Keratinocyte (primary cell): ENCODE data around the gene STS. TPM values are rescaled to one million over a fixed set of nuclear protein-coding genes. Genes with fewer than 3 reads are reported as not detected.

ENCODE experiments used
- DNase-seq: peaks from one replicate; pipeline ENCODE4 v3.0.0-alpha.2; 2011; ENCODE audit warnings: low read depth, missing footprints, low spot score
- FAIRE-seq: peaks from 2 replicates; lab custom pipeline; 2011; peaks lifted over from hg19 to GRCh38; lab: Jason Lieb, UNC
- H2AFZ ChIP-seq: 2 replicates; pipeline ENCODE4 v1.6.0; 2012; ENCODE audit warnings: low read length, control low read depth, inconsistent platforms; ENCODE audit not compliant: control insufficient read depth
- H3K27ac ChIP-seq: 2 replicates; pipeline ENCODE4 v1.5.1; 2011; ENCODE audit warnings: low read length; ENCODE audit not compliant: control insufficient read depth, insufficient read depth
- H3K27me3 ChIP-seq: 3 replicates; pipeline ENCODE4 v1.6.0; 2011; ENCODE audit warnings: low read length; ENCODE audit not compliant: control insufficient read depth, insufficient read depth; ENCODE audit errors: extremely low read depth
- H3K36me3 ChIP-seq, 2 experiments: 2 replicates in 1 of 2; 3 replicates in 1 of 2; pipeline ENCODE4 v1.5.1; 2011; ENCODE audit warnings: low read length in 2 of 2, mild to moderate bottlenecking in 1 of 2; ENCODE audit not compliant: control insufficient read depth in 2 of 2, insufficient read depth in 2 of 2; ENCODE audit errors: extremely low read depth in 1 of 2
- H3K4me1 ChIP-seq: 3 replicates; pipeline ENCODE4 v1.5.1; 2011; ENCODE audit warnings: low read length; ENCODE audit not compliant: control insufficient read depth, insufficient read depth; ENCODE audit errors: extremely low read depth
- H3K4me2 ChIP-seq: 3 replicates; pipeline ENCODE4 v1.6.0; 2011; ENCODE audit warnings: low read depth, low read length; ENCODE audit not compliant: control insufficient read depth, insufficient read depth; ENCODE audit errors: extremely low read depth
- H3K4me3 ChIP-seq, 3 experiments: fragments of 200-600 bp in 1 of 3; sonication (generic) in 1 of 3; 2 replicates in 2 of 3; 3 replicates in 1 of 3; pipeline ENCODE4 v1.5.1; 2011 to 2016; ENCODE audit warnings: low read length in 3 of 3, mild to moderate bottlenecking in 3 of 3, control low read depth in 2 of 3, inconsistent platforms in 1 of 3, low read depth in 1 of 3, mixed read lengths in 1 of 3, mixed run types in 1 of 3, moderate library complexity in 1 of 3; ENCODE audit not compliant: control insufficient read depth in 2 of 3, insufficient read depth in 2 of 3; ENCODE audit errors: extremely low read depth in 1 of 3
- H3K79me2 ChIP-seq: 2 replicates; pipeline ENCODE4 v1.6.0; 2012; ENCODE audit warnings: low read length; ENCODE audit not compliant: control insufficient read depth, insufficient read depth
- H3K9ac ChIP-seq: 3 replicates; pipeline ENCODE4 v1.6.0; 2011; ENCODE audit warnings: low read length; ENCODE audit not compliant: control insufficient read depth, insufficient read depth; ENCODE audit errors: extremely low read depth
- H3K9me1 ChIP-seq: 3 replicates; pipeline ENCODE4 v1.6.0; 2011; ENCODE audit warnings: low read length; ENCODE audit not compliant: control insufficient read depth, insufficient read depth; ENCODE audit errors: extremely low read depth
- H3K9me3 ChIP-seq: 2 replicates; pipeline ENCODE4 v1.5.1; 2012; ENCODE audit warnings: low read depth, low read length; ENCODE audit not compliant: control insufficient read depth
- H4K20me1 ChIP-seq: 3 replicates; pipeline ENCODE4 v1.6.0; 2011; ENCODE audit warnings: low read length; ENCODE audit not compliant: control insufficient read depth, insufficient read depth; ENCODE audit errors: extremely low read depth
- EZH2 ChIP-seq: IDR thresholded peaks from one replicate; pipeline ENCODE4 v1.6.1; 2012; ENCODE audit warnings: inconsistent platforms, mild to moderate bottlenecking, low read length, moderate library complexity
- dilution Hi-C: fragments of 300-500 bp; cut with MboI; formaldehyde crosslinking; loops from one replicate; pipeline ENCODE4 v1.7.0; 2020; ENCODE audit warnings: low sequenced_read_pairs; ENCODE audit not compliant: extremely low pct_ligation_motif_present
- polyA plus RNA-seq, 5 experiments: library from polyadenylated mRNA; depleted of rRNA in 3 of 5; stranded (reverse) in 3 of 5; stranded (forward) in 1 of 5; unstranded in 1 of 5; fragments of >200 nt; gene quantifications; 1 replicate in 1 of 5; 2 replicates in 3 of 5; 3 replicates in 1 of 5; pipeline versions ENCODE4 v1.2.1 to v1.2.3, GENCODE V29; 2011 to 2012; ENCODE audit warnings: missing spikeins in 2 of 5, low read depth in 1 of 5, low replicate concordance in 1 of 5
- TF ChIP-seq, protein P1 (sequence below), 3 experiments: IDR thresholded peaks in 1 of 3; conservative IDR thresholded peaks in 1 of 3; optimal IDR thresholded peaks in 1 of 3; 2 replicates in 2 of 3; 3 replicates in 1 of 3; pipeline versions ENCODE3 to v1.5.1; 2011; ENCODE audit warnings: low read length in 3 of 3, mild to moderate bottlenecking in 3 of 3, moderate library complexity in 2 of 3, control low read depth in 1 of 3, inconsistent platforms in 1 of 3; ENCODE audit not compliant: insufficient read depth in 2 of 3; ENCODE audit errors: extremely low read depth in 1 of 3

The STS gene
- polyA plus RNA-seq, 1 donor (not counting 4 experiments of a cell fraction or from before 2014, with no cell fraction given) = 2.9 TPM

DNA sequence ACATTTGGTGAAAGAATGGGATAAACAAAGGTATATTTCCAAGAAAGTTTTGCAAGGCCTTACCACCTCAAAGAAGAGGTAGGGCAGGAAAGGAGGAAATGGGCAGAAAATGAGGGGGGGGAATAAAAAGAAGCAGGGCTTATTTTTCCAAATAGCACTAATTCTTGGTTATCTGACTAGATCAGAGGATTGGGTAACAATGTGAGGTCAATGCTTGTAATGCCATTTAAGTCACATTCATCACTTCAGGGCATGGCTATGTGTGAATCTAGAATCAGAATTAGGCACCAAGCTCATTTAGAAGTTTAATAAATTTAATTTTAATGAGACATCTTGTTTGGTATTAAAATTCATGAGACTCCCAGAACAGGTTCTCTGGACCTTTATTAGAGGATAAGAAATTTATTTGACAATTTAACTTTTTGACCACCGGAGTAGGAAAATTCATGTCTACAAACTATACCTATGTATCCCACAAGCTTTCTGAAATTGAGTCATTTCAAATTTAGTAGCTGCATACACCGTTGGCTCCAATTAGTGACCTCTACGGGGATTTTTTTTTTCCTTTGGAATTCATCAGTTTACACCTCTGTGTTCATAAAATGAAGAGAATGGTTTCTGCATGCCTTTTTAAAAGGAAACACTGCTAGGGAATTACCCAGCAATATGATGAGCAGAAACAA, 1.4 kb upstream of the STS start:
- H3K9ac ChIP-seq = no peak overlapping the region
- DNase-seq (no peak), FAIRE-seq (no peak)
- H2AFZ ChIP-seq = no peak overlapping the region
- H3K4me2 ChIP-seq = no peak overlapping the region
- H3K79me2 ChIP-seq = peaks cover 53% of the 10 kb centered on the region
- dilution Hi-C loops = no loop called here
- H4K20me1 ChIP-seq = no peaks in the 10 kb centered on the region
- H3K36me3 ChIP-seq = peaks cover 0 to 2% of the 10 kb centered on the region in 2 experiments
- H3K9me3 ChIP-seq = no peaks in the 10 kb centered on the region
- TF ChIP-seq, protein P1, sequence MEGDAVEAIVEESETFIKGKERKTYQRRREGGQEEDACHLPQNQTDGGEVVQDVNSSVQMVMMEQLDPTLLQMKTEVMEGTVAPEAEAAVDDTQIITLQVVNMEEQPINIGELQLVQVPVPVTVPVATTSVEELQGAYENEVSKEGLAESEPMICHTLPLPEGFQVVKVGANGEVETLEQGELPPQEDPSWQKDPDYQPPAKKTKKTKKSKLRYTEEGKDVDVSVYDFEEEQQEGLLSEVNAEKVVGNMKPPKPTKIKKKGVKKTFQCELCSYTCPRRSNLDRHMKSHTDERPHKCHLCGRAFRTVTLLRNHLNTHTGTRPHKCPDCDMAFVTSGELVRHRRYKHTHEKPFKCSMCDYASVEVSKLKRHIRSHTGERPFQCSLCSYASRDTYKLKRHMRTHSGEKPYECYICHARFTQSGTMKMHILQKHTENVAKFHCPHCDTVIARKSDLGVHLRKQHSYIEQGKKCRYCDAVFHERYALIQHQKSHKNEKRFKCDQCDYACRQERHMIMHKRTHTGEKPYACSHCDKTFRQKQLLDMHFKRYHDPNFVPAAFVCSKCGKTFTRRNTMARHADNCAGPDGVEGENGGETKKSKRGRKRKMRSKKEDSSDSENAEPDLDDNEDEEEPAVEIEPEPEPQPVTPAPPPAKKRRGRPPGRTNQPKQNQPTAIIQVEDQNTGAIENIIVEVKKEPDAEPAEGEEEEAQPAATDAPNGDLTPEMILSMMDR (optimal IDR thresholded peaks at IDR 0.05 in 1 of 3, IDR thresholded peaks at IDR 0.05 in 1 of 3, conservative IDR thresholded peaks at IDR 0.05 in 1 of 3; ENCODE audit: extremely low read depth in 1 of 3, insufficient read depth in 2 of 3, low read length in 3 of 3) = no peak
- no peak for TF ChIP-seq EZH2
- no peaks in the 10 kb centered on the region for H3K27me3 ChIP-seq
- no peak overlapping the region for H3K27ac ChIP-seq
- no peak overlapping the region for H3K4me3 ChIP-seq
- peaks cover 3% of the 10 kb centered on the region for H3K4me1 ChIP-seq
- H3K9me1 ChIP-seq = no peaks in the 10 kb centered on the region

DNA sequence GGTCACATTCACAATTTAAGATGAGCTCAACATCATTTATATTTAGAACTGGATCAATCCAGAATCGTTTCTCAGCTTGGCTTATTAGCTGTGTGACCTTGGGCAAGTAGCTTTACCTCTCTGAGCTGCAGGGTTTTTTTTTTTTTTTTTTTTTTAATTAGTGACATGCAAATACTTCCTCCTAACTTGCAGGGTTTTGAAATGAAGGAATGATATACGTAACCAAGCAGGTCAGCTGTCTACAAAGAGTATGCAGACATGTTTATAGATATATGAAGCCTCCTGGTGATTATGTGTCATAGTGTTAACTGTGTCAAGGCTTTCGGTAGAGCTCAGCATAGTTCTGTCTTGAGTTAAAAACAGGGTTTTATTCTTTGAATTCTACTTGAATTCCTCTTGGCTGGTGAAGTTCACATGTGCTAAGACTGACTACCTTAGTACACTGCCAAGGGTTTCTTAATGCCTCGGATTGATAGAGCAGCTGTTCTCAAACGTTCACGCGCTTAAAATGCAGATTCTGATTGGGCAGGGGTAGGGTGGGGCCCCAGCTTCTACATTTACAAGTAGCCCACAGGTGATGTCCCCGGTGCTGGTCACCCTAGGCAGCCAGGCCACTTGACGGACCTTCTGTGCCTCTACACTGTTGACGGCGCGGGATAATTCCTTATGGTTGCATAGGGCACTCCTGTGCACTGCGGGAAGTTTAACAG, 654 bp upstream of the STS start:
- dilution Hi-C loops = no loop called here
- Histone ChIP-seq H3K9ac (peak overlapping the region; percentile 81), H3K27me3 (no peaks in the 10 kb centered on the region), H3K9me3 (no peaks in the 10 kb centered on the region), H3K27ac (peak overlapping the region; percentile 62), H3K4me1 (peaks cover 3% of the 10 kb centered on the region), H4K20me1 (no peaks in the 10 kb centered on the region), H3K9me1 (no peaks in the 10 kb centered on the region), H2AFZ (peak overlapping the region; percentile 86), H3K36me3 (no peaks in the 10 kb centered on the region), H3K79me2 (peaks cover 47% of the 10 kb centered on the region), H3K4me2 (peak overlapping the region; percentile 66), H3K4me3 (peak overlapping the region; percentile 82 to 97 (median 94))
- TF ChIP-seq, protein P1 (optimal IDR thresholded peaks at IDR 0.05 in 1 of 3, IDR thresholded peaks at IDR 0.05 in 1 of 3, conservative IDR thresholded peaks at IDR 0.05 in 1 of 3; ENCODE audit: extremely low read depth in 1 of 3, insufficient read depth in 2 of 3, low read length in 3 of 3) = no peak
- no peak for TF ChIP-seq EZH2
- peak; percentile 20 for FAIRE-seq
- no peak for DNase-seq
